ENCODE results near the gene KIAA1328. TPM values are rescaled to one million over a fixed set of nuclear protein-coding genes. Genes with fewer than 3 reads are reported as not detected.

The KIAA1328 gene
- polyA plus RNA-seq, 1 of the 3 experiments (the other 2 are of a cell fraction) = 2.6 TPM

DNA sequence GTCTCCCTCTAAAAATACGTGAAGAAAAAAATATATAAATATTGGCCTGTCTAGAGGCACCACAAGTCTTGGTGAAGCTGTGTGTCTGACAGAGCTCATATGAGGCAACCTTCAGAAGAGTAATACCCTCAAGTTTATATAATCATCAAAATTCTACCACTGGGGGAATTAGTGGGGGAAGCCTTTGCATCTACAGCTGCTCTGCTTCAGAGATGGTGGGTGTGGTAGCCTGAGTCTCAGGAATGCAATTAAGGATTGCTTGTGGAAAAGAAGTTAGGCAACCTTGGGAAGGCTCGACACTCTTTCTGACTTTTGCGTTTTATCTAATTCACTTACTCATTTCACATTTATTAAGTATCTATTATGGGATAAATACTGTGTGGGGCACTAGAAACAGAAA lies 17.5 kb upstream of the KIAA1328 start:
- Histone ChIP-seq H3K27ac (ENCODE audit: low read depth in 2 of 2, low read length in 1 of 2) (no peak overlapping the region), H3K9me2 (no peaks in the 10 kb centered on the region), H3K27me3 (ENCODE audit: insufficient read depth) (no peaks in the 10 kb centered on the region), H4K20me1 (ENCODE audit: insufficient read depth) (0 out of 2 replicates have a peak, but pooled peaks cover 3% of the 10 kb centered on the region), H2AFZ (ENCODE audit: low read depth) (no peak overlapping the region), H3K4me2 (no peak overlapping the region), H3K79me2 (ENCODE audit: insufficient read depth) (peaks cover 6% of the 10 kb centered on the region; the same call in 1 of the 2 replicates), H3K4me3 (ENCODE audit: low read depth in 2 of 2, low read length in 1 of 2) (no peak overlapping the region), H3K36me3 (replicated peaks in 1 of 2; ENCODE audit: control insufficient read depth in 1 of 2, insufficient read depth in 2 of 2, low read length in 1 of 2) (peaks cover 20 to 57% of the 10 kb centered on the region in 2 experiments), H3F3A (replicated peaks; ENCODE audit: insufficient read depth) (peaks cover 13% of the 10 kb centered on the region), H3K4me1 (ENCODE audit: control insufficient read depth in 1 of 2, insufficient read depth in 2 of 2, low read depth in 1 of 2, low read length in 1 of 2) (peaks cover 0 to 4% of the 10 kb centered on the region in 2 experiments; a peak in 3 of 4 replicates), H3K9ac (no peak overlapping the region), H3K9me3 (no peaks in the 10 kb centered on the region)
- TF ChIP-seq, protein P1, sequence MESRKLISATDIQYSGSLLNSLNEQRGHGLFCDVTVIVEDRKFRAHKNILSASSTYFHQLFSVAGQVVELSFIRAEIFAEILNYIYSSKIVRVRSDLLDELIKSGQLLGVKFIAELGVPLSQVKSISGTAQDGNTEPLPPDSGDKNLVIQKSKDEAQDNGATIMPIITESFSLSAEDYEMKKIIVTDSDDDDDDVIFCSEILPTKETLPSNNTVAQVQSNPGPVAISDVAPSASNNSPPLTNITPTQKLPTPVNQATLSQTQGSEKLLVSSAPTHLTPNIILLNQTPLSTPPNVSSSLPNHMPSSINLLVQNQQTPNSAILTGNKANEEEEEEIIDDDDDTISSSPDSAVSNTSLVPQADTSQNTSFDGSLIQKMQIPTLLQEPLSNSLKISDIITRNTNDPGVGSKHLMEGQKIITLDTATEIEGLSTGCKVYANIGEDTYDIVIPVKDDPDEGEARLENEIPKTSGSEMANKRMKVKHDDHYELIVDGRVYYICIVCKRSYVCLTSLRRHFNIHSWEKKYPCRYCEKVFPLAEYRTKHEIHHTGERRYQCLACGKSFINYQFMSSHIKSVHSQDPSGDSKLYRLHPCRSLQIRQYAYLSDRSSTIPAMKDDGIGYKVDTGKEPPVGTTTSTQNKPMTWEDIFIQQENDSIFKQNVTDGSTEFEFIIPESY (IDR thresholded peaks at IDR 0.05; ENCODE audit: borderline replicate concordance, low read depth) = no peak
- DNase-seq = no peak
- CTCF ChIA-PET = interaction anchor here (1.1 to 3.2 kb wide), 3 partner anchors 18 to 517 kb away, joined by 3 to 17 read pairs (median 11); partner anchors contain the start of genes KIAA1328 and TPGS2
- 88% methylated on average over 3 of the region's 3 CpGs for WGBS (ENCODE audit: low lambda C conversion rate)
- POLR2A ChIA-PET = no interaction called here

DNA sequence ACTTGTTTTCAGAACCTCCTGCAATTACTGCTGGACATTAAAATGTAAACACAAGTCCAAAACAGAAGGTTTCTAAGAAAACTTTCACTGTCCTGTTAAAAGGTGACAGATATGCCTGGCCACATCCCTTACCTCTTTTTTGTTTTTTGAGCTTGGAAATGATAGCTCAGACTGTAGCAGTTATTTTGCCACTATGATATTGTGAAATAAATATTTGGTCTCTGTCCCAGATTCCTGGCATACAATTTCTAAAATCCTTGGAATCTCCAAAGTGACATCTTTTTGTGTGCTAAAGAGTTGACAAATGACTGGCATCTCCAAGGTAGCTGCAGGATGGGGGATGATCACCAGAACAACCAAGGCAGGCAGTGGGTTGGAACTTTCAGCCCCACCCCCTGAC lies 17.0 kb upstream of the KIAA1328 start:
- CTCF ChIA-PET = interaction anchor here (0.7 to 3.2 kb wide), 4 partner anchors 10 to 717 kb away, joined by 3 to 17 read pairs (median 8); partner anchors contain the start of genes KIAA1328 and TPGS2
- POLR2A ChIA-PET = no interaction called here
- Histone ChIP-seq H3K36me3 (replicated peaks in 1 of 2; ENCODE audit: control insufficient read depth in 1 of 2, insufficient read depth in 2 of 2, low read length in 1 of 2) (peaks cover 19 to 60% of the 10 kb centered on the region in 2 experiments), H3K4me1 (ENCODE audit: control insufficient read depth in 1 of 2, insufficient read depth in 2 of 2, low read depth in 1 of 2, low read length in 1 of 2) (peaks cover 0 to 4% of the 10 kb centered on the region in 2 experiments; a peak in 3 of 4 replicates), H3K27ac (ENCODE audit: low read depth in 2 of 2, low read length in 1 of 2) (no peak overlapping the region), H2AFZ (ENCODE audit: low read depth) (no peak overlapping the region), H3K79me2 (ENCODE audit: insufficient read depth) (peaks cover 6% of the 10 kb centered on the region; the same call in 1 of the 2 replicates), H3F3A (replicated peaks; ENCODE audit: insufficient read depth) (peaks cover 13% of the 10 kb centered on the region), H3K27me3 (ENCODE audit: insufficient read depth) (no peaks in the 10 kb centered on the region), H3K4me3 (ENCODE audit: low read depth in 2 of 2, low read length in 1 of 2) (no peak overlapping the region), H3K9me3 (no peaks in the 10 kb centered on the region), H3K9me2 (no peaks in the 10 kb centered on the region), H3K9ac (no peak overlapping the region), H4K20me1 (ENCODE audit: insufficient read depth) (0 out of 2 replicates have a peak, but pooled peaks cover 3% of the 10 kb centered on the region), H3K4me2 (no peak overlapping the region)
- no peak for DNase-seq
- TF ChIP-seq TAF1 (IDR thresholded peaks at IDR 0.05; ENCODE audit: borderline replicate concordance, low read depth, low read length) (no peak), SMC3 (IDR thresholded peaks at IDR 0.05; ENCODE audit: low read depth, low read length) (no peak), NRF1 (IDR thresholded peaks at IDR 0.05; ENCODE audit: low read depth, low read length) (no peak), EZH2phosphoT487 (IDR thresholded peaks at IDR 0.05; ENCODE audit: borderline replicate concordance, low read depth) (no peak)
- TF ChIP-seq, protein P2, sequence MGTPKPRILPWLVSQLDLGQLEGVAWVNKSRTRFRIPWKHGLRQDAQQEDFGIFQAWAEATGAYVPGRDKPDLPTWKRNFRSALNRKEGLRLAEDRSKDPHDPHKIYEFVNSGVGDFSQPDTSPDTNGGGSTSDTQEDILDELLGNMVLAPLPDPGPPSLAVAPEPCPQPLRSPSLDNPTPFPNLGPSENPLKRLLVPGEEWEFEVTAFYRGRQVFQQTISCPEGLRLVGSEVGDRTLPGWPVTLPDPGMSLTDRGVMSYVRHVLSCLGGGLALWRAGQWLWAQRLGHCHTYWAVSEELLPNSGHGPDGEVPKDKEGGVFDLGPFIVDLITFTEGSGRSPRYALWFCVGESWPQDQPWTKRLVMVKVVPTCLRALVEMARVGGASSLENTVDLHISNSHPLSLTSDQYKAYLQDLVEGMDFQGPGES (IDR thresholded peaks at IDR 0.05; ENCODE audit: low read depth, low read length) = no peak
- TF ChIP-seq, protein P3, sequence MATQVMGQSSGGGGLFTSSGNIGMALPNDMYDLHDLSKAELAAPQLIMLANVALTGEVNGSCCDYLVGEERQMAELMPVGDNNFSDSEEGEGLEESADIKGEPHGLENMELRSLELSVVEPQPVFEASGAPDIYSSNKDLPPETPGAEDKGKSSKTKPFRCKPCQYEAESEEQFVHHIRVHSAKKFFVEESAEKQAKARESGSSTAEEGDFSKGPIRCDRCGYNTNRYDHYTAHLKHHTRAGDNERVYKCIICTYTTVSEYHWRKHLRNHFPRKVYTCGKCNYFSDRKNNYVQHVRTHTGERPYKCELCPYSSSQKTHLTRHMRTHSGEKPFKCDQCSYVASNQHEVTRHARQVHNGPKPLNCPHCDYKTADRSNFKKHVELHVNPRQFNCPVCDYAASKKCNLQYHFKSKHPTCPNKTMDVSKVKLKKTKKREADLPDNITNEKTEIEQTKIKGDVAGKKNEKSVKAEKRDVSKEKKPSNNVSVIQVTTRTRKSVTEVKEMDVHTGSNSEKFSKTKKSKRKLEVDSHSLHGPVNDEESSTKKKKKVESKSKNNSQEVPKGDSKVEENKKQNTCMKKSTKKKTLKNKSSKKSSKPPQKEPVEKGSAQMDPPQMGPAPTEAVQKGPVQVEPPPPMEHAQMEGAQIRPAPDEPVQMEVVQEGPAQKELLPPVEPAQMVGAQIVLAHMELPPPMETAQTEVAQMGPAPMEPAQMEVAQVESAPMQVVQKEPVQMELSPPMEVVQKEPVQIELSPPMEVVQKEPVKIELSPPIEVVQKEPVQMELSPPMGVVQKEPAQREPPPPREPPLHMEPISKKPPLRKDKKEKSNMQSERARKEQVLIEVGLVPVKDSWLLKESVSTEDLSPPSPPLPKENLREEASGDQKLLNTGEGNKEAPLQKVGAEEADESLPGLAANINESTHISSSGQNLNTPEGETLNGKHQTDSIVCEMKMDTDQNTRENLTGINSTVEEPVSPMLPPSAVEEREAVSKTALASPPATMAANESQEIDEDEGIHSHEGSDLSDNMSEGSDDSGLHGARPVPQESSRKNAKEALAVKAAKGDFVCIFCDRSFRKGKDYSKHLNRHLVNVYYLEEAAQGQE (IDR thresholded peaks at IDR 0.05; ENCODE audit: low read depth, low read length) = no peak

All from SK-N-SH (cell line).